ENCODE measurements around the gene TENM4. TPM values are rescaled to one million over a fixed set of nuclear protein-coding genes. Genes with fewer than 3 reads are reported as not detected.

TENM4 gene
- total and polyA plus RNA-seq, 4 donors, result 0.02 to 0.33 (median 0.14) TPM

DNA sequence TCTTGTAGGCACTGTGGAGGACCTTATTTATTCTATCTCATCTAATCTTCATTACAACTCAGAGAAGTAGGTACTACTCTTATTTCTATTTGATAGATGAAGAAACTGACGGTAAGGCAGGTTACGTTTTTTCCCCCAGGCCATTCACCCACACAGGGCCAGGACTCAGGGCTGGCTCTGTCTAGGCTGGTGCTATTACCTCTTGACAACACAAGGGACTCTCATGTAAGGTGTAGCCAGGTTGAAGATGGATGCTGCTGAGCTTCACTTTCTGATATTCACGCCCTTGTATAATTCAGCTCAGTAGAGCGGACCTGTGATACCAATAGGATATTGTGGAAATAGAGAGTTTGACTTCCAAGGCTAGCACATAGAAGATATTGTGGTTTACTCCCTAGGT is 453.1 kb downstream of the TENM4 start:
- no peaks in the 10 kb centered on the region for H3K27me3 ChIP-seq (ENCODE audit: control insufficient read depth in 4 of 4, insufficient read depth in 4 of 4, low read length in 3 of 4)
- 95% methylated on average over 4 of the region's 4 CpGs for WGBS
- no peak overlapping the region for H3K27ac ChIP-seq (ENCODE audit: low read depth in 1 of 2, low read length in 2 of 2)
- DNase-seq (ENCODE audit: low spot score), result no peak
- peaks cover 1 to 11% (median 6%) of the 10 kb centered on the region in 4 donors for H3K4me1 ChIP-seq (ENCODE audit: control insufficient read depth in 4 of 4, insufficient read depth in 4 of 4, low read length in 3 of 4)
- H3K36me3 ChIP-seq (ENCODE audit: control insufficient read depth in 4 of 4, insufficient read depth in 3 of 4, low read depth in 1 of 4, low read length in 3 of 4), result no peaks in the 10 kb centered on the region
- H3K9ac ChIP-seq (ENCODE audit: low read depth in 1 of 2, low read length in 2 of 2), result no peak overlapping the region
- TF ChIP-seq SP1 (IDR thresholded peaks at IDR 0.05), result no peak
- TF ChIP-seq HNF4A (conservative IDR thresholded peaks at IDR 0.05), result no peak
- TF ChIP-seq, protein P1, sequence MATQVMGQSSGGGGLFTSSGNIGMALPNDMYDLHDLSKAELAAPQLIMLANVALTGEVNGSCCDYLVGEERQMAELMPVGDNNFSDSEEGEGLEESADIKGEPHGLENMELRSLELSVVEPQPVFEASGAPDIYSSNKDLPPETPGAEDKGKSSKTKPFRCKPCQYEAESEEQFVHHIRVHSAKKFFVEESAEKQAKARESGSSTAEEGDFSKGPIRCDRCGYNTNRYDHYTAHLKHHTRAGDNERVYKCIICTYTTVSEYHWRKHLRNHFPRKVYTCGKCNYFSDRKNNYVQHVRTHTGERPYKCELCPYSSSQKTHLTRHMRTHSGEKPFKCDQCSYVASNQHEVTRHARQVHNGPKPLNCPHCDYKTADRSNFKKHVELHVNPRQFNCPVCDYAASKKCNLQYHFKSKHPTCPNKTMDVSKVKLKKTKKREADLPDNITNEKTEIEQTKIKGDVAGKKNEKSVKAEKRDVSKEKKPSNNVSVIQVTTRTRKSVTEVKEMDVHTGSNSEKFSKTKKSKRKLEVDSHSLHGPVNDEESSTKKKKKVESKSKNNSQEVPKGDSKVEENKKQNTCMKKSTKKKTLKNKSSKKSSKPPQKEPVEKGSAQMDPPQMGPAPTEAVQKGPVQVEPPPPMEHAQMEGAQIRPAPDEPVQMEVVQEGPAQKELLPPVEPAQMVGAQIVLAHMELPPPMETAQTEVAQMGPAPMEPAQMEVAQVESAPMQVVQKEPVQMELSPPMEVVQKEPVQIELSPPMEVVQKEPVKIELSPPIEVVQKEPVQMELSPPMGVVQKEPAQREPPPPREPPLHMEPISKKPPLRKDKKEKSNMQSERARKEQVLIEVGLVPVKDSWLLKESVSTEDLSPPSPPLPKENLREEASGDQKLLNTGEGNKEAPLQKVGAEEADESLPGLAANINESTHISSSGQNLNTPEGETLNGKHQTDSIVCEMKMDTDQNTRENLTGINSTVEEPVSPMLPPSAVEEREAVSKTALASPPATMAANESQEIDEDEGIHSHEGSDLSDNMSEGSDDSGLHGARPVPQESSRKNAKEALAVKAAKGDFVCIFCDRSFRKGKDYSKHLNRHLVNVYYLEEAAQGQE (IDR thresholded peaks at IDR 0.05), result no peak
- no peak for TF ChIP-seq FOXA2 (IDR thresholded peaks at IDR 0.05)
- TF ChIP-seq, protein P2, sequence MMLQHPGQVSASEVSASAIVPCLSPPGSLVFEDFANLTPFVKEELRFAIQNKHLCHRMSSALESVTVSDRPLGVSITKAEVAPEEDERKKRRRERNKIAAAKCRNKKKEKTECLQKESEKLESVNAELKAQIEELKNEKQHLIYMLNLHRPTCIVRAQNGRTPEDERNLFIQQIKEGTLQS (IDR thresholded peaks at IDR 0.05), result no peak
- TF ChIP-seq JUND (IDR thresholded peaks at IDR 0.05), result no peak
- TF ChIP-seq NR2F2 (IDR thresholded peaks at IDR 0.05), result no peak
- TF ChIP-seq RAD21 (IDR thresholded peaks at IDR 0.05), result no peak
- TF ChIP-seq, protein P3, sequence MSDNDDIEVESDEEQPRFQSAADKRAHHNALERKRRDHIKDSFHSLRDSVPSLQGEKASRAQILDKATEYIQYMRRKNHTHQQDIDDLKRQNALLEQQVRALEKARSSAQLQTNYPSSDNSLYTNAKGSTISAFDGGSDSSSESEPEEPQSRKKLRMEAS (IDR thresholded peaks at IDR 0.05), result no peak
- no peak for TF ChIP-seq HNF4G (IDR thresholded peaks at IDR 0.05)
- no peak for TF ChIP-seq YY1 (IDR thresholded peaks at IDR 0.05)
- TF ChIP-seq EGR1 (IDR thresholded peaks at IDR 0.05; ENCODE audit: low read depth in 2 of 2), result no peak
- no peak overlapping the region for H3K4me3 ChIP-seq (ENCODE audit: low read depth in 1 of 3, low read length in 3 of 3)
- H3K9me3 ChIP-seq (ENCODE audit: control insufficient read depth in 4 of 4, low read length in 3 of 4), result no peaks in the 10 kb centered on the region

DNA sequence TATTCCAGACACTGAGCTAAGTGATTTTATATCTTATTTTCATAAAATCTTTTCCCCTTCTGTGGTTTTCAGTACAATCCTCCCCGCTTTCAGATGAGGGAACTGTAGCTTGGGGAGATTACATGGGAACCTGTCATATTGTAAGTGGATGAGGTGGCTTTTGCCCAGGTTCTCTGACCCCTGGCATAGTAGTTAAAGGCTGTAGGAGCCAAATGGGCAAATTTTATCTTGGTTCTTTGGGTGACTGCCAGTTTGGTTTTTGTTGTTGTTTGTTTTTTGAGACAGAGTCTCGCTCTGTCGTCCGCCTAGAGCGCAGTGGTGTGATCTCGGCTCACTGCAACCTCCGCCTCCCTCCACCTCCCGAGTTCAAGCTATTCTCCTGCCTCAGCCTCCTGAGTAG is 454.5 kb downstream of the TENM4 start:
- H3K27ac ChIP-seq (ENCODE audit: low read depth in 1 of 2, low read length in 2 of 2), result no peak overlapping the region
- TF ChIP-seq HNF4A (conservative IDR thresholded peaks at IDR 0.05) (peak in 1 of 2 donors; percentile 50), HNF4G (IDR thresholded peaks at IDR 0.05) (no peak), SP1 (IDR thresholded peaks at IDR 0.05) (peak; percentile 39), RXRA (IDR thresholded peaks at IDR 0.05) (peak; percentile 17 to 39), EGR1 (IDR thresholded peaks at IDR 0.05; ENCODE audit: low read depth in 2 of 2) (no peak)
- peaks cover 1 to 11% (median 6%) of the 10 kb centered on the region in 4 donors for H3K4me1 ChIP-seq (ENCODE audit: control insufficient read depth in 4 of 4, insufficient read depth in 4 of 4, low read length in 3 of 4)
- H3K9me3 ChIP-seq (ENCODE audit: control insufficient read depth in 4 of 4, low read length in 3 of 4), result no peaks in the 10 kb centered on the region
- H3K4me3 ChIP-seq (ENCODE audit: low read depth in 1 of 3, low read length in 3 of 3), result no peak overlapping the region
- H3K27me3 ChIP-seq (ENCODE audit: control insufficient read depth in 4 of 4, insufficient read depth in 4 of 4, low read length in 3 of 4), result no peaks in the 10 kb centered on the region
- DNase-seq (ENCODE audit: low spot score), result no peak
- H3K9ac ChIP-seq (ENCODE audit: low read depth in 1 of 2, low read length in 2 of 2), result no peak overlapping the region
- no peaks in the 10 kb centered on the region for H3K36me3 ChIP-seq (ENCODE audit: control insufficient read depth in 4 of 4, insufficient read depth in 3 of 4, low read depth in 1 of 4, low read length in 3 of 4)
- WGBS, result 42% methylated on average over 8 of the region's 8 CpGs

DNA sequence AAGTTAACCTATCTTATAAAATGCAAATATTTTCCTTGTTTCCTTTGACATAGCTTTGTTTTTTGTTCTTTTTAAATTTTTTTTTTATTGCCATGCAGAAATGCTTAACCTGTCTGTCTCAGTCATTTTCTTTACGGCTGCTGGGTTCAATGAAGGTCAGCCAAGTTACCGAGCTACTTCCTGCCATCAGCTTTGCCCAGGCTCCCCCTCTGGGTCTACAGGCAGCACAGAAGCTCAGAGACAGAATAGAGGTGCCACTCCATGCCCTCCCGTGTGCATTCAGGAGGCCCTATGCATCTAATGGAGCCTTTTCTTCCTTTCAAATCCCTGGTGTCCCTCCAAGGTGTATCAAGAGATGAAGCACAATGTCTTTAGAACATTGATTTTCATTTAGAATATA is 455.2 kb downstream of the TENM4 start:
- Histone ChIP-seq H3K27me3 (ENCODE audit: control insufficient read depth in 4 of 4, insufficient read depth in 4 of 4, low read length in 3 of 4) (no peaks in the 10 kb centered on the region), H3K9ac (ENCODE audit: low read depth in 1 of 2, low read length in 2 of 2) (no peak overlapping the region), H3K4me3 (ENCODE audit: low read depth in 1 of 3, low read length in 3 of 3) (no peak overlapping the region), H3K27ac (ENCODE audit: low read depth in 1 of 2, low read length in 2 of 2) (no peak overlapping the region), H3K36me3 (ENCODE audit: control insufficient read depth in 4 of 4, insufficient read depth in 3 of 4, low read depth in 1 of 4, low read length in 3 of 4) (no peaks in the 10 kb centered on the region), H3K9me3 (ENCODE audit: control insufficient read depth in 4 of 4, low read length in 3 of 4) (no peaks in the 10 kb centered on the region), H3K4me1 (ENCODE audit: control insufficient read depth in 4 of 4, insufficient read depth in 4 of 4, low read length in 3 of 4) (peaks cover 1 to 11% (median 6%) of the 10 kb centered on the region in 4 donors)
- DNase-seq (ENCODE audit: low spot score), result no peak
- TF ChIP-seq, protein P1 (IDR thresholded peaks at IDR 0.05), result no peak
- no peak for TF ChIP-seq SP1 (IDR thresholded peaks at IDR 0.05)
- TF ChIP-seq FOXA2 (IDR thresholded peaks at IDR 0.05), result no peak
- no peak for TF ChIP-seq EGR1 (IDR thresholded peaks at IDR 0.05; ENCODE audit: low read depth in 2 of 2)
- no peak for TF ChIP-seq HNF4A (conservative IDR thresholded peaks at IDR 0.05)
- no peak for TF ChIP-seq YY1 (IDR thresholded peaks at IDR 0.05)
- WGBS, result 27% methylated on average over 3 of the region's 3 CpGs
